Fibroblast of skin of right biceps (primary cell): ENCODE data around the gene PLA2G4D.
A peak's percentile ranks its signal among the peaks of the same experiment; 100 is the strongest.

ENCODE experiments used
- DNase-seq: peaks from one replicate; pipeline ENCODE4 v3.0.0-alpha.2; 2013

The PLA2G4D gene

DNA sequence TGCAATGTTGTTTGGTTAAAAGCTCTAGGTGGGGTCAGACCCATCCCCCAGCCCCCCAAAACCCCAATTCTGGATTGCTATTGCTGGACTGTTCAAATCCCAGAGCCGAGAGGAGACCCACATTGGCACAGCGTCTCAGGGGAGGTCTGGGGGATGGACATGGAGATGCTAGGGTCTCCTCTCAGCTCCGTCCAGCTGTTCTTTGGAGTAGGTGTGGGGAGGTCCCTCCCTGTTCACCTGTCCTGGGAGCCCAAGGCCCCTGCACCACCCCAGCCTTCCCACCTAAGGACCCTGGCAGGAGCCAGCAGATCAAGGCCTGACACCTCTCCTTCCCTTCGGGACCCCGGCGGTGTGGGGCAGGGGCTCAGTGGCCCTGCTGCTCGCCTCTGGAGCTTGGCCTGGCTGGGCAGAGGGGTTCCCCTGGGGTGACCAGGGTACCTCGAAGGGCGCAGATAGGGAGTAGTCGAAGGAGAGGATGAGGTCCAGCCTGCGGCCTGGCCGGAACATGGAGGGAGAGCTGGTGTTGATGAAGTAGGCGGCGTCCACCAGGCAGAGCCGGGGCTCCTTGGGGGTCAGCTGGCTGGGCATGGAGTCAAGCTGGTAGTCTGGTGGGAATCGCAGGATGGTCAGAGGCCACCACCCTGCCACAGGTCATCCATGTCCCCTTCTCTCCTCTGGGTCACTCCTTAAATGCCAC lies 23.9 kb downstream of the PLA2G4D start:
- no peak for DNase-seq

DNA sequence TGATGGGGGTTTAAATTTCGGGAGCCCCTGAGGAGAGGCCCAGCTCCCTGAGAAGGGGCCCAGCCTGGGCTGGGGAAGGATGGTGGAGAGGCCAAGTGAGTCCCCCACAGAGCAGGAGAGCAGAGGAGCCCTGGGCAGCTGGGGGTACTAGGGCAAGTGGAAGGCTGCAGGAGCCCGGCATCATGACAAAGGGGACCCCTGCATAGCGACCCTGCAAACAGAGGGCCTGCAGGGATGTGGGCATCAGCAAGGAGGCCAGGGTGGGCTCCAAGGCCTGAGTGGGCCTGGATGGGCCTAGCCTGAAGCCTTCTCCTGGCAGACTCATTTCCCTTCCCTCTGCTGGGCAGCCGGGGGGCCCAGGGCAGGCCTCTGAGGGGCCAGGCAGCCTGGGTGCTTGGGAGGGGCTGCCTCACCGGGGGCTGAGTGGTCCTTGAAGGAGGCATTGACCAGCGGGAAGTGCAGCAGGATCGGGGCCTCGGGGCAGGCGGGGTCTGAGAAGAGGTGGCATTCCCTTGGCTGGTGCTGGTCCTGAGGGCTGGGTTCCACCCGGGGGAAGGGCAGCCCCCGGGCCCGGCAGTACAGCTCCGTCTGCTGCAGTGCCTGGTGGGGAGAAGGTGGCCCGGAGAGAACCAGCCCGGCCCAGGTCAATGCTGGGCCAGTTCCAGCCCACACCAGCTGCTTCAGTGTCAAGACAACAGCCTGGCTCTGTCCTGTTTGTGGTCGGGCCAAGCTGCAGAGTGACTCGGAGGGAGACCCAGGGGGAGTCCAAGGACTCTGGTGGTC lies 24.7 kb downstream of the PLA2G4D start:
- no peak for DNase-seq

DNA sequence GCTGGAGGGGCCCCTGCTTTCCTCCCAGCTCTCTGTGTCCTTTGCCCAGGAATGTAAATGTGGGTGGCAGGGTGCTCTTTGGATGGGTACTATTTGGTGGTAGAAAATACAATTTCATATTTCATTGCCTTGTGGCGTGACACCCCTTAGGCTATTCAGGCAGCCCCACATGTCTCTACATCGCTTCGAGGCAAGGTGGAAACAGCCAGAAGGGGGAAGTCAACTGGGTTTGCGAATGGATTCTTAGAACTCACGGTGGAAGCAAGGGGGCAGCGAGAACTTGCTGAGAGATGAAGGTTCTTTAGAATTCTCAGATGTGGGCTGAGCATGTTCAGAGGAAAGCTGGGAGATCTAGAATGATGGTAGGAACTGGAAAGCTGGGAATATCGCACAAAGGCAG lies 25.3 kb downstream of the PLA2G4D start:
- DNase-seq: no peak

DNA sequence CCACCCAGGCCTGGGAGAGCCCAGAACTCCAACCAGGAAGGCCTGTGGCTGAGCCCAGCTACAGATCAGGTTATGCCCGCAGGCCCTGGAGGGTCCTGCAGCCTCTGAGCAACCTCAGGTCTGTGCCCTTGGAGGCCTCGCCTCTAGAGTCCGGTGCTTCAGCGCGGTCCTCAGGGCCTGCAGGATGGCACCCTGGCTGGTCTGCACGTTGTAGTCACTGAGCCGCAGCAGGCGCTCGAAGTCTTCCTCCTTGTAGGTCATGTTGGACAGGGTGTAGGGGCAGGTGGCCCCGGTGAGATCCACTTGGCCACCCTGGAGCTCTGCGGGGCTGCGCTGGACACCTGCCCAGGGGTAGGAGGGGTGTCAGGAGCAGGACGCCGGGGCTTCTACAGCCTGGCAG lies 25.8 kb downstream of the PLA2G4D start:
- no peak for DNase-seq

DNA sequence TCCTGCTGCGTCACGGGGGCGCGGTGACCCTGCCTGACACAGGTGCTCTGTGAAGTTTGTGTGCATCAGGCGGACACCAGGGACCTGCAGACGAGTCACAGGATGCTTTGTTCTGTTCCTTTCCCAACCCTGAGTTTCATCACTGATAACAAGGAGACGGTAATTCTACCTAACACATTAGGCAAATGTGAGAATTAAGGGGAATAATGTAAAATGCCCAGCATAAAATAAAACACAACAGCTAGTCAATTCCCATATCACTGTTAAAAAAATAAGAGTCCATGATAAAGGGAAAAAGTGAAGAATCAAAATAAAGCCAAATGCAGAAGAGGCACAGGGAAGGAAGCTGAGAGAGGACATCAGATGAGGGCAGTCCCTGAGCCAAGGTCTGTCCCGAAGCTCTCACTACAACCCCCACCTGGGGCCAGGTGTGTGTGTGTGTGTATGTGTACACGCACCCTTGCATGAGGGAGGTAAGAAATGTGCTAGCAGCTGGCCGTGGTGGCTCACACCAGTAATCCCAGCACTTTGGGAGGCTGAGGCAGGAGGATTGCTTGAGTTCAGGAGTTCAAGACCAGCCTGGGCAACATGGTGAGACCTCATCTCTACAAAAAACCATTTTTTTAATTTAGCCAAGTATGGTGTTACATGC lies 27.5 kb downstream of the PLA2G4D start:
- DNase-seq: no peak

DNA sequence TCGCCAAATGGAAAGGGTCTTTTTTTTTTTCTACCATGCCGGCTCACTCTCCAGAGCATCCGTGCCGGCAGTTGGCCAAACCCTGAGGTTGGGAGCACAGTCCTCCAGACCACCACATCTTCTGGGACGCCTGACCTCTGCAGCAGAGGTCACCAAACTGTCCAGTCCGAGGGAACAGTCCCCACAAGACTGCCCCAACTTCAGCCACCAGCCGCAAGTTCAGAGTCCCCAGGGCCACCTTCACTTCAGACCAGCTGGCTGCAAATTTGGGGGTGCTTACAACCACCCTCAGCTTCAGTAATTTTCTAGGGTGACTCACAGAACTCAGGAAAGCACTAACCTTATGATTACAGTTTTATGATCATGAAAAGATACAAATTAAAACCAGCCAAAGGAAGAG lies 28.9 kb downstream of the PLA2G4D start:
- no peak for DNase-seq

DNA sequence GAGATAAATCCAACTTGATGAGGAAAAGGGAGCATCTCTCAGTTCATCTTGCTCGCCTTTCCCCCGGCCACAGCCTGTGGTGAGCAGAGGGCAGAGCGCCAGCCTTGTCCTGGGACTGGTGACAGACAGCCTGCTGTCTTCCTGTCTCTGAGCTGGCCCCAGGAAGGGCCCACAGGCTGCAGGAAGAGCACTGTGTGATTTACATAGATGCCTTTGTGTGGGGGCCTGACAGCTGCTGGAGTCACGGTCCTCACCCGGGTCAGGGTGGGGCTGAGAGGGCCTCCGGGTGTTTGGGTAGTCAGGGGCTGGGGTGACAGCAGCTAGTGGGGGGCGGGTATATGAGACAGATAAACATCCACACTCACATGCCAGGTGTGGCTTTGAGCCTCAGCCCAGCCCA lies 29.3 kb downstream of the PLA2G4D start:
- no peak for DNase-seq

DNA sequence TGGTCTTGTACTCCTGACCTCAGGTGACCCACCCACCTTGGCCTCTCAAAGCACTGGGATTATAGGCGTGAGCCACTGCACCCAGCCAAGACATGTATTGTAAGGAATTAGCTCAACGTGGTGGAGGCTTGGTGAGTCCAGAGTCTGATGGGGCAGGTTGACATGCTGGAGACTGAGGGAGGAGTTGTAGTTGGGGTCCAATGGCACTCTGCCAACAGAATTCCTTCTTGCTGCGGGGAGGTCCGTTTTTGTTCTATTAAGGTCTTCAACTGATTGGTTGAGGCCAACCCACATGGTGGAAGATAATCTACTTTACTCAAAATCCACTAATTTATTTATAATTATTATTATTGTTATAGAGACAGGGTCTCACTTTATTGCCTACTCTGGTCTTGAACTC lies 30.1 kb downstream of the PLA2G4D start:
- no peak for DNase-seq

DNA sequence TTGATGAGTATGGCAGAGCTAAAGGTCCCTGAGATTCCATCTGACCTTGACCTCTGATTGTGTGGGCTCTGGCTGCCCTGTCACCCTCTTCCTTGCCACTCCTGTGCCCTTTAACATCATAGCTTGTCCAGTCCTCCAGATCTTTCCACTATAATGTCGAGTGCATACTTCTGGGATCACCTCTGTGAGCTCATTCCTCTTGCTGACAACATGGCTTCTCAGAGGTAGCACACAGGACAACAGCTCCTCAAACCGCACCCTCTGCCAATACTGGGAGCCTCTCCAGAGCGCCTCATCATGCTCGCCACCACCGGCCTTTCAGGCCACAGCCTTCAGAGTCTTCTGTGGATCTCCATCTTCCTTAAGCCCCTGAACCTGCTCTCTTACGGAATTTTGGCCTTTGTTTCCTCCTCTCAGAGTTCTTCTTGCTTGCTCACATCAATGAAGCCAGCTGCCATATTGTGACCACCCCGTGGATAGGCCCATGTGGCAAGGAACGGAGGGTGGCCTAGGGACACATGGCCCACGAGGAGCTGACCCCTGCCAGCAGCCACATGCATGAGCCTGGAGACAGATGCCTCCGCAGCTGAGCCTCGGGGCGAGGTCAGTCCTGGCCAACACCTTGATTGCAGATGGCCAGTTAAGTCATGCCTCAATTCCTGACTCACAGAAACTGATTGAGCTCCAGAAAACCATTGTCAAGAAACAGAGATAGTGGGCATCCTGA lies 31.1 kb downstream of the PLA2G4D start:
- DNase-seq: no peak

DNA sequence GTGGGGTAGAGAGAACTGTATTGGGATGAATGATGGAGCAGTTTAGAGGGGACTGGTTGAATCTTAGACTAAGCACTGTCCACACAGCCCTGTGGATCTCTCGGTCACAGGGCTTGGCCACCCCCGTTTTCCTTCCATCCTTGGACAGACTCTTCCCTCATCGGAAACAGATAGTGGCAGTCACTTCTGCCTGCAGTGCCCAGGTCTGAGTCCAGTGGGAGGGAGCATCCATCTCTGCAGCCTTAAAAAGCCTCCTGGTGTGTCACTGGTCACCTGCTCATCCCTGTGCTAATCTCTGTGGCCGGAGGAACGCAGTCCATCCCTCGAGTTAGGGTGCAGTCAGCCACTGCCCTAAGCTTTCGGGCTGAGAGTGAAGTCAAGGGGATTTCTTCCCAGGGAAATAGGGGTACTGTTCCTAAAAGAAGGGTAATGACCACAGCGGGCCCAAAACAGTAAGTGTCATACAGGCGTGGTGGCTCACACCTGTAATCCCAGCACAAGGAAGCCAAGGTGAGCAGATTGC lies 32.0 kb downstream of the PLA2G4D start:
- DNase-seq: no peak

DNA sequence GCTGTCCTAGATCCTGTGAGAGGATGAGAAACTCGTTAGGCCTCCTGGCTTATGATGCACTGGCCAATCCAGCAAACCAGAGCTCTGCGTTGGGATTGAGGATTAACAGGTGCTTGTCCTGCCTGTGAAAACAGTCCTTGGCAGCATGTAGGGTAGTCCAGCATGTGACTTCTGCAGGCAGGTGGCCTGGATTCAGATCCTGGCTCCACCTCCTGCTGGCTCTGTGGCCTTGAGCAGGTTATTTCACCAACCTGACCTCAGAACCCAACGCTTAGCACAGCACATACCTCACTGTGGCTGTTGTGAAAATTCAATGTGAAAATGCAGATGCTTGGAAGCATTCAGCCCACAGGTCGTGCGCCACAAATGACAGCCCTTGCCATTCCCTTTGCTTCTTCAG lies 33.6 kb downstream of the PLA2G4D start:
- DNase-seq: no peak

DNA sequence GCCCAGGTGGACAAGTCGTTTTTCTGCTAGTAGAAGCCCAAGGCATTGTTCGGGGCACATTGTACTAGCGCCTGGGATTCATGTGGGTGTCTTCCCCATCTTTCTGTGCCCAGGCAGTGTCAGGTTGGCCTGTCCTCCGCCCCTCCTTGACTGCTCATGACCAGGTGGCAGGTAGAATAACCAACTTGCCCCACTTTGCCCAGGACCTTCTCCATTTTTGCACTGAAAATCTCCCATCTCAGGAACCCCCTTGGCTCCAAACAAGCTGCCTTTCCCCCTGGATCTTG lies 33.9 kb downstream of the PLA2G4D start:
- DNase-seq: no peak

DNA sequence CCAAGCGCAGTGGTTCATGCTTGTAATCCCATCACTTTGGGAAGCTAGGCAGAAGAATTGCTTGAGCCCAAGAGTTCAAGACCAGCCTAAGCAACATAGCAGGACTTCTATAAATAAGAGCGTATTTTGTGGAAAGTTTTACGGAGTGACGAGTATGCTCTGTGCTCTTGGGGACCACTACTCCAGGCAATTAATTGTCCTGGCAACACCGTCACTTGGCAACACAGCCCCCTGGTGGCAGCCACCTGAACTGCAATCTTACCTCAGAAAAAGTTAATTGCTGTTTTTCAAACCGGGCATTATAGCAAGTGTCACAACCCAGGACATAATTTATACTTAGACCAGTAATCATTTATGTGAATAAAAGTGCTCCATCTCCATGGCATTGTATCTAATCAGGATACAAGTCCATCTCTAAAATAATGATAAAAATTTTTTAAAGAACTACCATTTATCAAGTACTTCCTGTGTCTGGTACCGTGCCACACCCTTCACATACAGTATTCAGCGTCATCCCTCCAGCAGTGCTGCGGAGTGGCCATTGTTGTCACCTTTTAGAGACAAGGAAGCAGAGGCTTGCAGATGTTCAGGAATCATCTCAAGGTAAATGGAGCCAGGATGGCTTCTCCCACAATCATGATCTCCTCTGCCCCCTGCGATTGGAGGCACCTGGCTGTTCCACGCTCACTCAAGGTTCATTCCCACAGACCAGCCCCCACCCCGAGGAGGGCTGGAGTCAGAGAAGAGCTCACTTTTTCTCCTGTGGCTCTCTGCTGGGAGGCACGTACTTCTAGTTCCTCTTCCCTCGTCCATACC lies 34.5 kb downstream of the PLA2G4D start:
- DNase-seq: peak; percentile 27

DNA sequence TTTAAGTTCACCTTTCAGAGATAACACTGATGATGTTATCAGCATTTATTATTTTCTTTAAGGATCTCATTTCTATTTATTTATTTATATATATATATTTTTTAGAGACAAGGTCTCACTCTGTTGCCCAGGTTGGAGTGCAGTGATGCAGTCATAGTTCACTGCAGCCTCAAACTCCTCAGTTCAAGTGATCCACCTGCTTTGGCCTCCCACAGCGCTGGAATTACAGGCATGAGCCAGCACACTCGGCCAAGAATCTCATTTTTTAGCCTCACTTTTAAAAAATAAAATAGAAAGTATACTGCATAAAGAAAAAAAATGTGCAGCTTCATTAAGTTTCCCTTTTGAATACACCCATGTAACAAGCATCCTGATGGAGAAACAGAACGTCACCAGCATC lies 35.6 kb downstream of the PLA2G4D start:
- no peak for DNase-seq

DNA sequence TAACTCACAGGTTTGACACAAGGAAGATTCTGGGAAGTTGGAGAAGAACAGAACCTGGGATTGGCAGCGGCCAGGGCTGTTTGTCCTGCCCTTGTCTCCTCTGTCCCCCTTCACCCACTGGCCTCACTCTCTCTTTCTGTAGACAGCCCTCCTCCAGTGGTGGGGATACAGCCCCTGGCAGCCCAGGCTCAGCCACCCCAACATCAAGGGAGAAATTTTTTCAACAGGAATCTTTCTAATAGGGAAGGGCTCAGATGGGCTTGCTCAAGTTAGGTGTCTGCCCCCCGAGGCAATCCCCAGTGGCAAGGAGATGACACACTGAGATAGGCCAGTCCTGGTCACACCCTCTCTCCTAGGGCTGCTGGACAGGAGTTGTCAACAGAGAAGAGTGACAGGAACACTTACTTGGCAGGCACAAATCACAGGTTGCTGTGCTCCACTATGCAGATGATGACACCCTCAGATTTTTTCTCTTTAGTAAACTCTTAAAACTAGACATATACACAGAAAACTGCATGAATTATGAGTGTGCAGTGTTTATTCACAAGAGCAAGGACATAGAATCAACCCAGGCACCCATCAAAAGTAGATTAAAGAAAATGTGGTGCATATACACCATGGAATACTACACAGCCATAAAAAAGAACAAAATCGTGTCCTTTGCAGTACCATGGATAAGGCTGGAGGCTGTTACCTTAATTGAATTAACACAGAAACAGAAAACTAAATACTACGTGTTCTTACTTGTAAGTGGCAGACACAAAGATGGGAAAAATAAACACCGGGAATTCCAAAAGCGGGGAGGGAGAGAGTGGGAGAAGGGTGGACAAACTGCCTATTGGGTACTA lies 36.3 kb downstream of the PLA2G4D start:
- no peak for DNase-seq

DNA sequence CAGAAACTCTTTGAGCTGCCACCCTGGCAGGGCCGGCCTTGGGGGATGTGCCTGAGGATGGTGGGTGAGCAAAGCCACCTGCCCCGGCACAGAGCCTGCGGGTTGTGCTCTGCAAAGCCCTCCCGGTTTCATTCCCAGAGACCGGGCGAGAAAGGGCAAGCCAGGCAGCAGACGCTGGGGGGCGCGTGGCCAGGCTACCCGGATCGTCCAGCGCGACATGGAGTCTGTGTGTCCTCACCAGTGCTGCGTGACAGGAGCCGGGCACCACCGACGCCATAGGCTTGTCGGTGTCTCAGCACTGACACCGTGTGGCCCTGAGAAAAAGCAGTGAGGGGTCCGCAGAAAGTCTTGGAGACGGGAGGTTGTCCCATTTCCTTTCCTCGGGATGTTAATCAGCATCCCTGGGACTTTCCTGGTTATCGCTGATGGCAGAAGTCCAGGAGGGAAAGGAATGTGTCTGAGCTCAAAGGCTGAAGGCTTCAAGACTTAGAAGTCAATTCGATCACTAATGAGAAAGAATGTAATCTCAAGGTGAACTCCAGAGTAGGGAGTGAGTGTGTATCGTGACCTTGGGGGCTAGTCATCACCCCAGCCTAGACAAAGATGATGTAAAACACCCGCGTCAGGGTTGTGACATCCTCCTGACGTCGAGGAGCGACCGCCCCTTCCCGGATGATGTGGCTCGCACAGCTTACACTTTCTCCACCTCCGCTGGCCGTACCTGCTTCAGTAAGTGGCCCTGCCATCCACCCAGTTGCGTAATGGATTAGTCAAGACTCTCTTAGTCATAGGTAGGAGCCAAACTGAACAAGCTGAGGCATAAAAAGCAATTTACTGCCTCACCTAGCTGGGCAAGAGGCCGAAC lies 37.2 kb downstream of the PLA2G4D start:
- peak; percentile 79 for DNase-seq

DNA sequence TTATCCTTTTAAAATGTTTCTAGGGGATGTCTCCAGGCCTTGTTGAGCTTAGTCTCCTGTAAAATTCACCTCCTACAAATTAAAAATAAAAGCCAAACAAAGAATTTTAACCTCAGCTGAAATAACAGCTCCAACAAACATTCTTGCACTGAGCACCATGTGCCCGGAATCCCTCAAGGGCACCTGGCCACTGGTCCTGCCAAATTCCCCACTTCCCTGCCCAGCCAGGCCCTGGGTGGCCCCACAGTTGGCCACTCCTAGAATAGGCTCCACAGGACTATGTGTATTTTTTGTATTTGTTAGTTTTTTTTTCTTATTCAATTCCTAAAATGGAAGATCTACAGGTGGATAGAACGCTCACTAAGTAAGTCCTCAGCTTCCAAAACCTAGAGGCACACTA lies 40.4 kb downstream of the PLA2G4D start:
- no peak for DNase-seq

DNA sequence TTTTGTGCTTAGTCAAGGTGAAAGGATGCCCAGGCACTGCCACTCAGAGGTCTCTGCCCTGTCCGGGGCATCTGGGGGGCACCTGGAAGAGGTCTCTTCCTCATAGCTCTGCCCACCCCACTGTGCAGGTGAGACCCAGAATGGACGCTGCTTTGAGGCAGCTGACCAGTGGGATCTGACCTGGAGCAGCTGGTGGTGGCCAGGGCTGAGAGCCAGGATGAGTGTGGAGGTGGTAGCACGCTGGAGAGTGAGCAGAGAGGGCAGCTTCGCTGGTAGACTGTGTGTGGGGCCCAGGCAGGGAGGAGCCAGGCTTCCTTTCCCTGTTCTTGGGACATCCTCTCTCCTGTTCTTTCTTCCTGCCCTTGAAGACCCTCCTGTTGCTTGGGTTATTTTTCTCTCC lies 41.4 kb downstream of the PLA2G4D start:
- no peak for DNase-seq

DNA sequence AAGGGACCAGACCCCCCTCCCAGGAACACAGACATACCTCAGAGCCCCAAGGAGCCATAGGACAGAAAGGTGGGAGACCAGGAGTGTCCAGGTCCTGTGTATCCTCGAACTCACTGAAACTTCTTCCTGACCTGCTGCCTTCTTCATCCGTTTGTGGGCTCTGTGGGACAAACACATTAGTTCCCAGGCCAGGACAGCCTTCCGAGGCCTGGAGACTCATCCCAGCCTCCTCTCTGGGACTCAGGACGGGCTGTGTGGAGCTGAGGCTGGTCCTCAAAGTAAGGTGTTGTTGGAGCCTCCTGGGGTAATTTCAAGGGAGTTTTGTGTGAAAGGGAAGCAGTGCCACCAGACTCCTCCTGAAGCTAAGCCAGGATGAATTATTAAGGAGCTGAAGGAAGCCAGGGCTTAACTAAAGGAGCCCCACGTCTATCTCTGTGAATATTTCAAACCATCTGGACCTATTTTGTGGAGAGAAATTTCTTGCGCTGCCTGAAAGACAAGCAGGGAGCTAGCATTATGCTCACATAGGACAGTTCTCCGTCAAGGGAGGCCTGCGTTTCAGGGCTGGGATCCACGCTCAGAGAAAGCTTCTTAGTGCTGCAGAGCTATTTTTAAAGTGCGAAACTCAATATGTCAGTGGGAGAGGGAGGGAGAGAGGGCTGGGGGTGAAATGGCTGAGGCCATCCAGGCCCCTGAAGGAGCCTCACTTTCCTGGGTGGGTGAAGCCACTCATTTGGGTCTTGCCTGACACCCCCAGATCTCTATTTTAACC lies 43.7 kb downstream of the PLA2G4D start:
- no peak for DNase-seq

DNA sequence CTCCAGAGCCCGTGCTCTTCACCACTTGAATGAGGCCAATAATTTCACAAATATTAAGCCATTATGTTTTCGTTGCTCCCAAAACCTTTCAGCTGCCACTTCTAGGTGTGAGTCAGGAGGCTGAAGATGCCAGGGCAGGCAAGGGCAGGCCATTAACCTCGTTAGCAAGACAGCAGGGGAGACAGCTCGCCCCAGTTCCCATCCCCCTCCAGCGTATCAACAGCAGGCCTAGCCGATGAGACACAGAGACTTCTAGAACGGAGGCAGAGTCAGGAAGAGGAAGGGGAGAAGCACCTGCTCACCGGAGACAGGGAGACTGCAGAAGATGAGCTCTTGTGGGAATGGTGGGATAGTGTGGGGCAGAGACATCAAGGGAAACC lies 45.6 kb downstream of the PLA2G4D start:
- DNase-seq: no peak
